ENCODE results near the gene EIF2B4. TPM values are rescaled to one million over a fixed set of nuclear protein-coding genes. Genes with fewer than 3 reads are reported as not detected.

The EIF2B4 gene
- total and polyA plus RNA-seq, 2 of the 8 experiments (the other 6 are each of a cell fraction or from before 2014, with no cell fraction given), result 60.0 to 63.2 TPM

DNA sequence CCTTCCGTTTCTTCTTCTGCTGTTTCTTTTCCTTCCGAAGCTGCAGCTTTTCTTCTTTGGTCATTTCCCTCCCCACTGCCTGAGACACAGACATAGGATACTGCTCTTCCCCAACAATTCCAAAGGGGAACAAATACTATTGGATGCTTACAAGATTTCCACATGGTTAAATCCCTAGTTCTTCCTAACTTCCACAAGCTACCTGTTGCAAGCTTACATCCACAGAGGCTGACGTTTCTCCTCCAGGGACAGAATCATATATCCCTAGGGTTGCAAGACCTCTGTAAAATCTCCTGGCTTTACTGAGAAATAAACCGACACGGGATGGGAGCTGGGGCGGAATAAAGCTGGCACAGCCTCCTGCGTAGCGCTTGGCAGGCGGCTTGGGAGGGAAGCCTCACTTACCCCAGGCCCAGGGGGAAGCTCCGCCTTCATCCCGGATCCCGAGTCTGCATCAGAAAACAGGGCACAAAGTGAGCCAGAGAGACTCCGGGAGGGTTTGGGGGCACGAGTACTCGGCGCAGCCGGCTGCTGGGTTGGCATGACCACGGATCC, 590 bp downstream of the EIF2B4 start:
- DNase-seq (ENCODE audit: low read depth in 1 of 2, low spot score in 2 of 2) (peak in 1 of 2 experiments; percentile 88), FAIRE-seq (no peak)
- Histone ChIP-seq H2BK120ac (replicated peaks; ENCODE audit: low read depth, low read length) (no peak overlapping the region), H3K36me3 (ENCODE audit: control insufficient read depth in 2 of 4, insufficient read depth in 4 of 4, low read length in 3 of 4) (peaks cover 22 to 48% (median 37%) of the 10 kb centered on the region in 4 experiments), H2AK5ac (ENCODE audit: low read depth, low read length) (no peak overlapping the region), H3K79me1 (ENCODE audit: low read depth, low read length) (peaks cover 5% of the 10 kb centered on the region; the same call in 1 of the 2 replicates), H3K56ac (replicated peaks; ENCODE audit: insufficient read length, low read depth, low read length) (peak overlapping the region; percentile 67), H3K14ac (ENCODE audit: insufficient read length) (no peak overlapping the region), H4K8ac (ENCODE audit: extremely low read depth, insufficient read depth, low read length) (peak overlapping the region; percentile 94; the same call in 1 of the 2 replicates), H3K4me2 (ENCODE audit: insufficient read depth in 1 of 2, low read depth in 2 of 2, low read length in 2 of 2) (peak overlapping the region; percentile 71 to 76), H3K27ac (ENCODE audit: low read depth, low read length) (peak overlapping the region; percentile 62), H3K4me3 (ENCODE audit: extremely low read depth in 1 of 4, insufficient read depth in 2 of 4, low read depth in 3 of 4, low read length in 4 of 4) (peak overlapping the region; percentile 72 to 99 (median 88)), H3K23ac (ENCODE audit: insufficient read length) (no peak overlapping the region), H3K18ac (ENCODE audit: extremely low read depth, low read length) (peak overlapping the region; percentile 86), H3K23me2 (ENCODE audit: low read depth, low read length) (peaks cover 8% of the 10 kb centered on the region), H4K20me1 (replicated peaks in 1 of 2; ENCODE audit: control insufficient read depth in 1 of 2, insufficient read depth in 2 of 2, low read length in 2 of 2) (peaks cover 0 to 13% of the 10 kb centered on the region in 2 experiments), H3K27me3 (replicated peaks in 1 of 4; ENCODE audit: control insufficient read depth in 3 of 4, extremely low read depth in 1 of 4, insufficient read depth in 3 of 4, low read length in 3 of 4) (no peaks in the 10 kb centered on the region), H2BK5ac (ENCODE audit: low read depth, low read length) (peak overlapping the region; percentile 77; the same call in 1 of the 2 replicates), H3K79me2 (ENCODE audit: control insufficient read depth in 1 of 2, insufficient read depth in 2 of 2, low read length in 2 of 2) (peaks cover 2 to 21% of the 10 kb centered on the region in 2 experiments; a peak in 3 of 4 replicates), H4K5ac (ENCODE audit: insufficient read length, low read depth, low read length) (peak overlapping the region; percentile 77), H2BK20ac (ENCODE audit: low read length) (no peak overlapping the region), H3K4ac (replicated peaks; ENCODE audit: insufficient read length, low read depth, low read length) (no peak overlapping the region), H3K4me1 (replicated peaks in 1 of 4; ENCODE audit: control insufficient read depth in 3 of 4, insufficient read depth in 4 of 4, low read length in 3 of 4) (peaks cover 0 to 4% (median 2%) of the 10 kb centered on the region in 4 experiments; a peak in 4 of 7 replicates), H2AFZ (ENCODE audit: low read length) (peak overlapping the region; percentile 38), H2BK12ac (ENCODE audit: low read depth, low read length) (no peak overlapping the region), H3K9me3 (ENCODE audit: insufficient read depth in 2 of 2, low read depth in 1 of 2, low read length in 1 of 2) (no peaks in the 10 kb centered on the region), H2BK15ac (ENCODE audit: low read length) (no peak overlapping the region), H3K9ac (replicated peaks in 1 of 4; ENCODE audit: extremely low read depth in 1 of 4, low read depth in 3 of 4, low read length in 3 of 4) (peak overlapping the region; percentile 50 to 91 (median 86)), H4K91ac (replicated peaks; ENCODE audit: insufficient read length, low read length) (peak overlapping the region; percentile 49)
- 12% methylated on average over 14 of the region's 18 CpGs; no CpG with 5 or more reads in 1 of the 2 experiments for WGBS, 2 experiments (ENCODE audit: extremely low coverage in 1 of 2, insufficient coverage in 1 of 2, insufficient read length in 1 of 2, insufficient replicate concordance in 2 of 2, low coverage in 1 of 2, low lambda C conversion rate in 2 of 2, missing lambda C conversion rate in 1 of 2)
- CTCF ChIA-PET (ENCODE audit: partially characterized antibody), result interaction anchor here (0.8 to 2.8 kb wide), 22 partner anchors 9 to 277 kb away, joined by 3 to 10 read pairs (median 4); partner anchors contain the start of genes GTF3C2 and UCN
- POLR2A ChIA-PET (ENCODE audit: partially characterized antibody), result interaction anchor here (0.8 to 8.2 kb wide), 16 partner anchors 8 to 161 kb away, joined by 3 to 135 read pairs (median 3); partner anchors contain the start of genes FNDC4, GTF3C2, MPV17 and NRBP1
- TF ChIP-seq PHF8 (conservative IDR thresholded peaks at IDR 0.05; ENCODE audit: low read depth, low read length) (no peak), SAP30 (IDR thresholded peaks at IDR 0.05; ENCODE audit: insufficient read depth, insufficient replicate concordance, low read length) (peak; percentile 41), GABPA (IDR thresholded peaks at IDR 0.05; ENCODE audit: borderline replicate concordance, insufficient read depth, low read length) (peak; percentile 23; the same call in 1 of the 2 replicates), SIN3A (conservative IDR thresholded peaks at IDR 0.05 in 1 of 2, IDR thresholded peaks at IDR 0.05 in 1 of 2; ENCODE audit: low read depth in 1 of 2, low read length in 2 of 2) (no peak), BACH1 (IDR thresholded peaks at IDR 0.05; ENCODE audit: low read length) (no peak), ZNF274 (IDR thresholded peaks at IDR 0.05; ENCODE audit: borderline replicate concordance, extremely low read depth, low read length) (no peak), TAF1 (IDR thresholded peaks at IDR 0.05; ENCODE audit: low read depth, low read length) (peak; percentile 30; the same call in 1 of the 2 replicates), CTBP2 (IDR thresholded peaks at IDR 0.05; ENCODE audit: borderline replicate concordance, insufficient read depth, insufficient read length, low read length) (no peak)
- TF ChIP-seq, protein P1, sequence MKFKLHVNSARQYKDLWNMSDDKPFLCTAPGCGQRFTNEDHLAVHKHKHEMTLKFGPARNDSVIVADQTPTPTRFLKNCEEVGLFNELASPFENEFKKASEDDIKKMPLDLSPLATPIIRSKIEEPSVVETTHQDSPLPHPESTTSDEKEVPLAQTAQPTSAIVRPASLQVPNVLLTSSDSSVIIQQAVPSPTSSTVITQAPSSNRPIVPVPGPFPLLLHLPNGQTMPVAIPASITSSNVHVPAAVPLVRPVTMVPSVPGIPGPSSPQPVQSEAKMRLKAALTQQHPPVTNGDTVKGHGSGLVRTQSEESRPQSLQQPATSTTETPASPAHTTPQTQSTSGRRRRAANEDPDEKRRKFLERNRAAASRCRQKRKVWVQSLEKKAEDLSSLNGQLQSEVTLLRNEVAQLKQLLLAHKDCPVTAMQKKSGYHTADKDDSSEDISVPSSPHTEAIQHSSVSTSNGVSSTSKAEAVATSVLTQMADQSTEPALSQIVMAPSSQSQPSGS (IDR thresholded peaks at IDR 0.05; ENCODE audit: low read length), result 0 out of 2 replicates have a peak, but pooled peaks have one; percentile 48
